Upper lobe of left lung (tissue), 6 donors: ENCODE data around the gene MN1. TPM values are rescaled to one million over a fixed set of nuclear protein-coding genes. Genes with fewer than 3 reads are reported as not detected.
A peak's percentile ranks its signal among the peaks of the same experiment; 100 is the strongest.

Experiments
- ATAC-seq, 2 donors: fragments of 200-7000 bp; cut with Tn5 transposase; one replicate each; pipeline ENCODE4 v1.9.1; 2022; ENCODE audit warnings: mild to moderate bottlenecking in 2 of 2, moderate library complexity in 2 of 2; ENCODE audit not compliant: low FRiP score in 2 of 2
- DNase-seq, 2 donors: peaks; one replicate each; pipeline ENCODE4 v3.0.0-alpha.2; 2019 to 2020
- H3K27ac ChIP-seq, 4 donors: fragments of 200-600 bp; sonication (generic); one replicate each; pipeline ENCODE4 v1.5.1; 2016 to 2019
- H3K27me3 ChIP-seq, 4 donors: fragments of 200-600 bp; sonication (generic); one replicate each; pipeline ENCODE4 v1.5.1; 2017 to 2019
- H3K36me3 ChIP-seq, 4 donors: fragments of 200-600 bp; sonication (generic); one replicate each; pipeline ENCODE4 v1.5.1; 2016 to 2019
- H3K4me1 ChIP-seq, 4 donors: fragments of 200-600 bp; sonication (generic); one replicate each; pipeline ENCODE4 v1.5.1; 2018 to 2019
- H3K4me3 ChIP-seq, 4 donors: fragments of 200-600 bp; sonication (generic); one replicate each; pipeline ENCODE4 v1.5.1; 2017 to 2019; ENCODE audit warnings: mild to moderate bottlenecking in 2 of 4, moderate library complexity in 1 of 4
- H3K9me3 ChIP-seq, 4 donors: fragments of 200-600 bp; sonication (generic); one replicate each; pipeline ENCODE4 v1.5.1; 2018 to 2019
- CTCF ChIP-seq, 6 experiments: fragments of 450-650 bp in 4 of 6; fragments of 200-600 bp in 2 of 6; sonication (generic) in 2 of 6; IDR thresholded peaks; one replicate each; pipeline ENCODE4 v1.5.1; 2016 to 2019; ENCODE audit warnings: antibody characterized with exemption in 6 of 6
- EP300 ChIP-seq, 4 donors: sonication (generic); formaldehyde crosslinking; IDR thresholded peaks; one replicate each; pipeline ENCODE4 v1.5.1; 2017; ENCODE audit warnings: antibody characterized with exemption in 4 of 4, control low read depth in 2 of 4
- POLR2A ChIP-seq, 4 donors: fragments of 450-650 bp; IDR thresholded peaks; one replicate each; pipeline ENCODE4 v1.5.1; 2016 to 2017; ENCODE audit warnings: antibody characterized with exemption in 4 of 4, mild to moderate bottlenecking in 2 of 4
- POLR2AphosphoS5 ChIP-seq, 2 donors: sonication (generic); formaldehyde crosslinking; IDR thresholded peaks; one replicate each; pipeline ENCODE4 v1.5.1; 2017; ENCODE audit warnings: antibody characterized with exemption in 2 of 2
- WGBS, 2 donors: methylation state at CpG; one replicate each; pipeline ENCODE4 v1.1.5; 2017 to 2018; 5-methylcytosine and 5-hydroxymethylcytosine counted together
- total RNA-seq, 6 donors: library from RNA; depleted of rRNA in 4 of 6; stranded (reverse); fragments of >200 nt in 4 of 6; gene quantifications; one replicate each; pipeline versions ENCODE4 v1.1.0 to v1.2.1, GENCODE V29; 2016 to 2021
- donor health status: DM: no; HTN: no; CAD: no; lungs with moderate emphysema.
- donor health status: DM: no; HTN: yes; CAD: no; lungs with severe emphysema.

The MN1 gene
- total RNA-seq, 6 donors from 2014 or later = 1.0 to 17.8 (median 3.5) TPM

DNA sequence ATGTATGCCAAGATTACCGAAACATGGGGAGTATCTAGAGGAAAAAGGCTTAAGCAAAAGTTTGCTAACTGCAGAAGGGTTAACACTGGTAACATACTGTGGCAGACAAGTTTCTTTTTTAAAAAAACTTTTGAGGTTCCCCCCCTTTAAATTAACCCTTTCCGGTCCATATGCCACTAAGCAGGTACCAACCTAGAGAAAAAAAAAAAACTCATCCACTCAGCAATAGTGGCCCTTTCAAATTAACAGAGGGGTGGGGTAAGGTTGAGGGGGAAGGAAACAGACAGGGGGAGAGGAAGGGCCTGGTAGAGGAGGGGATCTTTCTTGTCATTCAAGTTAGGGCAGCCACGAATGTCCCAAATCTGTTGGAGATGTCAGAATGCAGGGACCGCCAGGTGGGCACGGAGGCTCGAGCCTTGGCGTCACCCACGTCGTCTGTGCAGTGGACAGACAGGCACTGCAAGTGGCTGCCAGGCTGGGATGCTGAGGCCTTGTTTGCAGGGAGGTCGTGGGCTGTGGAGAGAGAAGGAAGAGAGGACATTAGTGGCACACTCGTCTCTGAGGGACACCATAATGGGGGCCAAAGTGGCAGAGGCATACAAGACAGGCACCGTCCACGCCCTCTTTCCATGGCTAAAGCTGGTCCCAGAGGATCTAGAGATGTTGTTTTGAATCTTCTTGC, 50.8 kb downstream of the MN1 start:
- H3K4me3 ChIP-seq = no peak overlapping the region
- WGBS, 2 donors = 73 to 79% methylated on average over 12 to 13 of the region's 13 CpGs
- no peak overlapping the region for H3K27ac ChIP-seq
- TF ChIP-seq POLR2A (IDR thresholded peaks at IDR 0.05) = no peak
- TF ChIP-seq CTCF (IDR thresholded peaks at IDR 0.05) = no peak
- no peak for TF ChIP-seq EP300 (IDR thresholded peaks at IDR 0.05)
- no peak for TF ChIP-seq POLR2AphosphoS5 (IDR thresholded peaks at IDR 0.05)
- DNase-seq (no peak), ATAC-seq (no peak)
- no peaks in the 10 kb centered on the region for H3K27me3 ChIP-seq
- H3K36me3 ChIP-seq = no peaks in the 10 kb centered on the region
- H3K4me1 ChIP-seq = peaks cover 0 to 9% (median 4%) of the 10 kb centered on the region in 4 donors
- no peaks in the 10 kb centered on the region for H3K9me3 ChIP-seq

GRCh38 chr22:27749597-27750225, 51.8 kb downstream of the MN1 start:
- no peak for ATAC-seq
- DNase-seq = no peak

DNA sequence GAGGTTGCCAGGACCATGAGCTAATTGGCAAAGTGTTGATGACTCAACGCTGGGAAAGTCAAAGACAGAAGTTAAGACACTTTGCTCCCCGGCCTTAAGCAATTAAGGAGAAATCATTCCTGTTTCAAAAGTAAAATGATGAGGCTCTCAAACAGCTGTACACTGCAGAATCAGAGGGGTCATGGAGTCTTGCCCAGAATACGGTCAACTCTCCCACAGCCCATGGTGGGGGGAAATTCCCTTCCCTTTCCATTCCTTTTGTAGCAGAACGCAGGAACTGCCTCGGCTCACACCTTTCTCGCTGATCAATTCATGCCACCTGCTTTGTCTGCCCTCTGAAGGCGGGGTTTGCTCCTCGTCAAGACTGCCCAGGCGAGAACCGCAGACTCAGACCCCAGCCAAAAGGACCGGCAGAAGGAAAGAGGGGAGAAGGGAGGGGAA, 52.8 kb downstream of the MN1 start:
- Histone ChIP-seq H3K4me3 (no peak overlapping the region), H3K9me3 (no peaks in the 10 kb centered on the region), H3K4me1 (peaks cover 0 to 9% (median 4%) of the 10 kb centered on the region in 4 donors), H3K27me3 (no peaks in the 10 kb centered on the region), H3K36me3 (no peaks in the 10 kb centered on the region), H3K27ac (peak overlapping the region in 3 of 4 donors; percentile 1 to 36 (median 12))
- WGBS, 2 donors = 18 to 31% methylated on average over 11 of the region's 11 CpGs
- no peak for DNase-seq
- peak in 1 of 2 donors; percentile 73 for ATAC-seq
- TF ChIP-seq POLR2AphosphoS5 (IDR thresholded peaks at IDR 0.05) = no peak
- TF ChIP-seq CTCF (IDR thresholded peaks at IDR 0.05) = no peak
- no peak for TF ChIP-seq EP300 (IDR thresholded peaks at IDR 0.05)

More at GRCh38 chr22:27749597-27750225, 51.8 kb downstream of the MN1 start:
- H3K4me3 ChIP-seq = no peak overlapping the region
- no peaks in the 10 kb centered on the region for H3K36me3 ChIP-seq
- TF ChIP-seq POLR2A (IDR thresholded peaks at IDR 0.05) = no peak
- no peak for TF ChIP-seq POLR2AphosphoS5 (IDR thresholded peaks at IDR 0.05)
- TF ChIP-seq EP300 (IDR thresholded peaks at IDR 0.05) = no peak
- no peak for TF ChIP-seq CTCF (IDR thresholded peaks at IDR 0.05)
- H3K27me3 ChIP-seq = no peaks in the 10 kb centered on the region
- WGBS, 2 donors = 59 to 63% methylated on average over 11 of the region's 11 CpGs
- no peaks in the 10 kb centered on the region for H3K9me3 ChIP-seq
- peaks cover 0 to 9% (median 4%) of the 10 kb centered on the region in 4 donors for H3K4me1 ChIP-seq
- H3K27ac ChIP-seq = no peak overlapping the region

DNA sequence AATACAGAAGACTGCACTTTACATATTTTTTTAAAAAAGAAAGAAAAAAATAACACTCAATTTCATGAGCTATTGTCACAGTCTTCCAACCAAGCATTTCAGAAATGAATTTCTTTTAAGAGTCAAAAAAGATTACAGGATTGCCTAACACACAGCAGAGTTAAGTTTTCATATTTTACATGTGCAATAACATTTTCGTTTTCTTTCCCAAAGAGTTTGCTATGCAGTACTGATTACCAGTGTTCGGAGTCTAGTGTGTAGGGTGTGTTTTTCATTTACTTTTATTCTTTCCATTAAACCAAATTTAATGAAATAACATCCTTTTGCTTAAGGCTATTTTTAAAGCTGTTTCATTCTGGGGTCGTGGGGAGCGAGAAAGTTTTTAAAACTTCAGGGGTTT, 53.2 kb downstream of the MN1 start:
- TF ChIP-seq CTCF (IDR thresholded peaks at IDR 0.05) = no peak
- TF ChIP-seq EP300 (IDR thresholded peaks at IDR 0.05) = no peak
- no peak for TF ChIP-seq POLR2A (IDR thresholded peaks at IDR 0.05)
- TF ChIP-seq POLR2AphosphoS5 (IDR thresholded peaks at IDR 0.05) = no peak
- Histone ChIP-seq H3K27ac (peak overlapping the region in 3 of 4 donors; percentile 1 to 36 (median 12)), H3K27me3 (no peaks in the 10 kb centered on the region), H3K36me3 (no peaks in the 10 kb centered on the region), H3K4me1 (peaks cover 0 to 9% (median 4%) of the 10 kb centered on the region in 4 donors), H3K4me3 (no peak overlapping the region), H3K9me3 (no peaks in the 10 kb centered on the region)
- 49 to 51% methylated on average over 4 of the region's 4 CpGs for WGBS, 2 donors
- DNase-seq = no peak
- ATAC-seq = peak in 1 of 2 donors; percentile 47
